K562 (cell line): Measurements from ENCODE around the gene C21orf58. TPM values are rescaled to one million over a fixed set of nuclear protein-coding genes. Genes with fewer than 3 reads are reported as not detected.

Experiments
- CEBPG ChIP-seq, 3 experiments: fragments of 200-800 bp in 1 of 3; sonication (Bioruptor generic) in 1 of 3; sonication (generic) in 1 of 3; formaldehyde crosslinking in 1 of 3; IDR thresholded peaks in 2 of 3; conservative IDR thresholded peaks in 1 of 3; 2 replicates each; pipeline versions ENCODE4 v1.6.1 to v1.8.0; 2016 to 2022; ENCODE audit warnings: missing compliant biosample characterization in 2 of 3, missing genetic modification characterization in 2 of 3, mild to moderate bottlenecking in 1 of 3, missing genetic modification reagents in 1 of 3
- CHD1 ChIP-seq: fragments of 200-600 bp; sonication (generic); IDR thresholded peaks from one replicate; pipeline ENCODE4 v1.6.1; 2012; ENCODE audit warnings: mild to moderate bottlenecking, moderate library complexity, low read length, inconsistent platforms
- CXXC5 ChIP-seq: fragments of 250-450 bp; sonication (Bioruptor Pico); IDR thresholded peaks from 2 replicates; pipeline ENCODE4 v1.8.0; 2022; ENCODE audit warnings: inconsistent platforms, mild to moderate bottlenecking, moderate library complexity
- EP400 ChIP-seq: fragments of 450-650 bp; IDR thresholded peaks from 2 replicates; pipeline ENCODE4 v1.6.1; 2017; ENCODE audit warnings: antibody characterized with exemption, mild to moderate bottlenecking, moderate library complexity
- FIP1L1 ChIP-seq: fragments of 200-400 bp; formaldehyde crosslinking; IDR thresholded peaks from 2 replicates; pipeline ENCODE4 v1.6.1; 2018; ENCODE audit warnings: mild to moderate bottlenecking, low read depth, low read length; ENCODE audit not compliant: poor library complexity, severe bottlenecking
- KLF10 ChIP-seq: fragments of 250-450 bp; sonication (Bioruptor Pico); IDR thresholded peaks from 2 replicates; pipeline ENCODE4 v1.6.1; 2021; ENCODE audit warnings: matching md5 sums
- MTA3 ChIP-seq: fragments of 450-650 bp; formaldehyde crosslinking; IDR thresholded peaks from 2 replicates; pipeline ENCODE4 v1.6.1; 2017; ENCODE audit warnings: mild to moderate bottlenecking, borderline replicate concordance
- MYC ChIP-seq, 2 experiments: fragments of 250-450 bp in 1 of 2; sonication (Bioruptor Pico) in 1 of 2; IDR thresholded peaks; 2 replicates each; pipeline versions ENCODE4 v1.5.1 to v1.6.1; 2012 to 2021; ENCODE audit warnings: low read depth in 2 of 2, borderline replicate concordance in 1 of 2, improper control_type of control experiment in 1 of 2, low read length in 1 of 2, mild to moderate bottlenecking in 1 of 2, moderate library complexity in 1 of 2
- NEUROD1 ChIP-seq: fragments of 150-350 bp; IDR thresholded peaks from 2 replicates; pipeline ENCODE4 v1.6.1; 2014; ENCODE audit warnings: borderline replicate concordance, low read length, low read depth; ENCODE audit not compliant: partially characterized antibody
- NR3C1 ChIP-seq: sonication (generic); formaldehyde crosslinking; IDR thresholded peaks from 2 replicates; pipeline ENCODE4 v1.8.1; 2022; ENCODE audit warnings: missing genetic modification reagents
- POLR2G ChIP-seq: fragments of 200-400 bp; formaldehyde crosslinking; IDR thresholded peaks from 2 replicates; pipeline ENCODE4 v1.6.1; 2017; ENCODE audit warnings: low read depth, mild to moderate bottlenecking, antibody characterized with exemption, low read length, moderate library complexity
- RBFOX2 ChIP-seq: fragments of 200-400 bp; formaldehyde crosslinking; IDR thresholded peaks from 2 replicates; pipeline ENCODE4 v1.6.1; 2017; ENCODE audit warnings: low read depth, mild to moderate bottlenecking, low read length, moderate library complexity
- TAF1 ChIP-seq: IDR thresholded peaks from 2 replicates; pipeline ENCODE4 v1.6.1; 2011; ENCODE audit warnings: mild to moderate bottlenecking, low read length, moderate library complexity; ENCODE audit not compliant: insufficient read depth, control insufficient read depth, severe bottlenecking; ENCODE audit errors: extremely low read depth
- TRIM28 ChIP-seq: fragments of 450-650 bp; IDR thresholded peaks from 2 replicates; pipeline ENCODE4 v1.6.1; 2017
- ZC3H8 ChIP-seq: fragments of 450-650 bp; IDR thresholded peaks from 2 replicates; pipeline ENCODE4 v1.6.1; 2017
- ZNF232 ChIP-seq: sonication (generic); formaldehyde crosslinking; IDR thresholded peaks from 2 replicates; pipeline ENCODE4 v1.8.0; 2022; ENCODE audit warnings: mild to moderate bottlenecking, missing genetic modification reagents
- polyA plus RNA-seq, 8 experiments: library from polyadenylated mRNA; depleted of rRNA in 4 of 8; stranded (reverse) in 5 of 8; unstranded in 3 of 8; fragments of >200 nt; fragmentation: Nextera tagmentation in 2 of 8; fragmentation: Illumina TruSeq in 1 of 8; extraction: Ambion mirVana in 2 of 8; extraction: Trizol in 1 of 8; gene quantifications; 2 replicates each; pipeline versions ENCODE4 v1.2.1 to v1.2.3, GENCODE V29; 2011 to 2014; ENCODE audit warnings: inconsistent platforms in 1 of 8, missing spikeins in 1 of 8
- total RNA-seq, 7 experiments: library from RNA; depleted of rRNA in 6 of 7; stranded (reverse); fragments of >200 nt in 6 of 7; fragmentation: Illumina TruSeq in 2 of 7; extraction: Trizol in 2 of 7; gene quantifications; 2 replicates each; pipeline versions ENCODE4 v1.2.1 to v1.2.3, GENCODE V29; 2011 to 2021; ENCODE audit warnings: low replicate concordance in 1 of 7
- TF ChIP-seq, protein P1 (sequence below): fragments of 250-450 bp; sonication (Bioruptor Pico); IDR thresholded peaks from 2 replicates; pipeline ENCODE4 v1.4.0; 2020
- TF ChIP-seq, protein P2 (sequence below): IDR thresholded peaks from 2 replicates; pipeline ENCODE4 v1.6.1; 2014; ENCODE audit warnings: antibody characterized with exemption

Gene C21orf58
- total and polyA plus RNA-seq, 9 of the 15 experiments (the other 6 are each of a cell fraction or from before 2014, with no cell fraction given), result 1.2 to 30.5 (median 12.4) TPM

DNA sequence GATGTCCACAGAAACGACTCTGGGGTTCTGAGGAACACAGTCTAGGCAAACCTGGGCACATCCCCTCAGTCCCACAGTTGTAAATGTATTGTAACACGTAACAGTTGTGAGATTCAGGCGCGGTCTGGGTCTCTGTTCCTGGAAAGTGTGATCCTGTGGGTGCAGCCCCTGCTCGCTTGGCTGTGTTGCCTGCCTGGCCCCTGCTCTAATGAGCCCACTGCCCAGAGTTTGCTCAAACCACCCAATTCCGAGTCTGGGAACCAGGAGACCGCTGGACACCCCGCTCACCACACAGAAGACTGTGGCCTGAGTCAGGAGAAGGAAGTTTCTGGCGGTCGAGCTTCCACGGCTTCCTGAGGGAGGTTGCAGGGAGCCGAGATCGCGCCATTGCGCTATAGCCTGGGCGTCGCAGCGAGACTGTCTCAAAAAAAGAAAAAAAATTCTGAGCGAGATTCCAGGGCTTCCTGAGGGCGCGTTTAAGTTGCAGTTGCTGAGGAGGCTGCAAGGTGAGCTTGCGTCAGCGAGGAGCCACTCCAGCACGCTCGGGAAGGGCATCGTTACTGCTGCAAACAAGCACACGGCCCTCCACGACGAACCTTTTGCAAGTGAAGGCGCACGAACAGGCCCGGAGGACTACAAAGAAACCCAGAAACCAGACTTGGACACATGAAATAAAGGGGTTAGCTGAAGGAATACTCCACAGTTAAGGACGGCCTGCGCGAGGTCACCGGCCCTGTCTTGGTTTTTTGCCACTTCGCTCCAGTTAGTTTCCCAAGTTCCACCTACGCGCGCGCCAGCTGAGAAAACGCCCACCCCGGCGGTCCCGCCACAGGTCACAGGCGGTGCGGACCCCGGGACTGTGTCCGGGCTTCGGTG is 1.1 kb downstream of the C21orf58 start (continued):
- TF ChIP-seq FIP1L1 (peak; percentile 8), ZNF232 (CRISPR knock-in tag) (peak; percentile 48; the same call in 1 of the 2 replicates), KLF10 (no peak), CHD1 (peak; percentile 82), NR3C1 (no peak), RBFOX2 (peak; percentile 82), TRIM28 (no peak), CXXC5 (CRISPR knock-in tag) (peak; percentile 19; the same call in 1 of the 2 replicates), MYC (IDR thresholded peaks at IDR 0.05; ENCODE audit: low read depth, low read length) (no peak), MYC (CRISPR knock-in tag; IDR thresholded peaks at IDR 0.05; ENCODE audit: borderline replicate concordance, low read depth) (no peak), POLR2G (peak; percentile 16; the same call in 1 of the 2 replicates), CEBPG (CRISPR knock-in tag; IDR thresholded peaks at IDR 0.05) (peak; percentile 73; the same call in 1 of the 2 replicates), CEBPG (tag; conservative IDR thresholded peaks at IDR 0.05 in 1 of 2, IDR thresholded peaks at IDR 0.05 in 1 of 2) (peak in 1 of 2 experiments; percentile 49; a peak in 2 of 4 replicates), MTA3 (peak; percentile 53; the same call in 1 of the 2 replicates), EP400 (peak; percentile 17; the same call in 1 of the 2 replicates), ZC3H8 (no peak), NEUROD1 (no peak), TAF1 (peak; percentile 16)
- TF ChIP-seq, protein P1, sequence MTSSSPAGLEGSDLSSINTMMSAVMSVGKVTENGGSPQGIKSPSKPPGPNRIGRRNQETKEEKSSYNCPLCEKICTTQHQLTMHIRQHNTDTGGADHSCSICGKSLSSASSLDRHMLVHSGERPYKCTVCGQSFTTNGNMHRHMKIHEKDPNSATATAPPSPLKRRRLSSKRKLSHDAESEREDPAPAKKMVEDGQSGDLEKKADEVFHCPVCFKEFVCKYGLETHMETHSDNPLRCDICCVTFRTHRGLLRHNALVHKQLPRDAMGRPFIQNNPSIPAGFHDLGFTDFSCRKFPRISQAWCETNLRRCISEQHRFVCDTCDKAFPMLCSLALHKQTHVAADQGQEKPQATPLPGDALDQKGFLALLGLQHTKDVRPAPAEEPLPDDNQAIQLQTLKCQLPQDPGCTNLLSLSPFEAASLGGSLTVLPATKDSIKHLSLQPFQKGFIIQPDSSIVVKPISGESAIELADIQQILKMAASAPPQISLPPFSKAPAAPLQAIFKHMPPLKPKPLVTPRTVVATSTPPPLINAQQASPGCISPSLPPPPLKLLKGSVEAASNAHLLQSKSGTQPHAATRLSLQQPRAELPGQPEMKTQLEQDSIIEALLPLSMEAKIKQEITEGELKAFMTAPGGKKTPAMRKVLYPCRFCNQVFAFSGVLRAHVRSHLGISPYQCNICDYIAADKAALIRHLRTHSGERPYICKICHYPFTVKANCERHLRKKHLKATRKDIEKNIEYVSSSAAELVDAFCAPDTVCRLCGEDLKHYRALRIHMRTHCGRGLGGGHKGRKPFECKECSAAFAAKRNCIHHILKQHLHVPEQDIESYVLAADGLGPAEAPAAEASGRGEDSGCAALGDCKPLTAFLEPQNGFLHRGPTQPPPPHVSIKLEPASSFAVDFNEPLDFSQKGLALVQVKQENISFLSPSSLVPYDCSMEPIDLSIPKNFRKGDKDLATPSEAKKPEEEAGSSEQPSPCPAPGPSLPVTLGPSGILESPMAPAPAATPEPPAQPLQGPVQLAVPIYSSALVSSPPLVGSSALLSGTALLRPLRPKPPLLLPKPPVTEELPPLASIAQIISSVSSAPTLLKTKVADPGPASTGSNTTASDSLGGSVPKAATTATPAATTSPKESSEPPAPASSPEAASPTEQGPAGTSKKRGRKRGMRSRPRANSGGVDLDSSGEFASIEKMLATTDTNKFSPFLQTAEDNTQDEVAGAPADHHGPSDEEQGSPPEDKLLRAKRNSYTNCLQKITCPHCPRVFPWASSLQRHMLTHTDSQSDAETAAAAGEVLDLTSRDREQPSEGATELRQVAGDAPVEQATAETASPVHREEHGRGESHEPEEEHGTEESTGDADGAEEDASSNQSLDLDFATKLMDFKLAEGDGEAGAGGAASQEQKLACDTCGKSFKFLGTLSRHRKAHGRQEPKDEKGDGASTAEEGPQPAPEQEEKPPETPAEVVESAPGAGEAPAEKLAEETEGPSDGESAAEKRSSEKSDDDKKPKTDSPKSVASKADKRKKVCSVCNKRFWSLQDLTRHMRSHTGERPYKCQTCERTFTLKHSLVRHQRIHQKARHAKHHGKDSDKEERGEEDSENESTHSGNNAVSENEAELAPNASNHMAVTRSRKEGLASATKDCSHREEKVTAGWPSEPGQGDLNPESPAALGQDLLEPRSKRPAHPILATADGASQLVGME (CRISPR knock-in tag), result 0 out of 2 replicates have a peak, but pooled peaks have one; percentile 30
- TF ChIP-seq, protein P2, sequence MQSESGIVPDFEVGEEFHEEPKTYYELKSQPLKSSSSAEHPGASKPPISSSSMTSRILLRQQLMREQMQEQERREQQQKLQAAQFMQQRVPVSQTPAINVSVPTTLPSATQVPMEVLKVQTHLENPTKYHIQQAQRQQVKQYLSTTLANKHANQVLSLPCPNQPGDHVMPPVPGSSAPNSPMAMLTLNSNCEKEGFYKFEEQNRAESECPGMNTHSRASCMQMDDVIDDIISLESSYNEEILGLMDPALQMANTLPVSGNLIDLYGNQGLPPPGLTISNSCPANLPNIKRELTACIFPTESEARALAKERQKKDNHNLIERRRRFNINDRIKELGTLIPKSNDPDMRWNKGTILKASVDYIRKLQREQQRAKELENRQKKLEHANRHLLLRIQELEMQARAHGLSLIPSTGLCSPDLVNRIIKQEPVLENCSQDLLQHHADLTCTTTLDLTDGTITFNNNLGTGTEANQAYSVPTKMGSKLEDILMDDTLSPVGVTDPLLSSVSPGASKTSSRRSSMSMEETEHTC, result no peak
